Glomerular visceral epithelial cell (primary cell): ENCODE measurements around the gene ROBO1.
"Not testable (repeated sequence)": the region's sequence is repeated elsewhere in the genome, so short reads cannot be mapped to it uniquely, and the experiment has no call there.

Experiments used
- DNase-seq: peaks from one replicate; pipeline ENCODE4 v3.0.0-alpha.2; 2016; ENCODE audit errors: extremely low spot score

Gene ROBO1

GRCh38 chr3:79314544-79314943 lies 453.3 kb downstream of the ROBO1 start:
- DNase-seq = no peak

- no peak for DNase-seq
Measured at GRCh38 chr3:79310016-79310415, 457.8 kb downstream of the ROBO1 start.

GRCh38 chr3:79306934-79307570 lies 460.7 kb downstream of the ROBO1 start:
- DNase-seq = no peak

- not testable (repeated sequence) for DNase-seq
Measured at GRCh38 chr3:79299949-79300635, 467.7 kb downstream of the ROBO1 start.

GRCh38 chr3:79297245-79297960 lies 470.4 kb downstream of the ROBO1 start:
- peak; percentile 26 for DNase-seq

- DNase-seq = no peak
Measured at GRCh38 chr3:79286882-79287281, 480.9 kb downstream of the ROBO1 start.

GRCh38 chr3:79285871-79286270 lies 481.9 kb downstream of the ROBO1 start:
- no peak for DNase-seq

GRCh38 chr3:79285380-79285779 lies 482.4 kb downstream of the ROBO1 start:
- DNase-seq = no peak

- DNase-seq = no peak
Measured at GRCh38 chr3:79284781-79285180, 483.0 kb downstream of the ROBO1 start.

- DNase-seq = no peak
Measured at GRCh38 chr3:79278681-79279080, 489.1 kb downstream of the ROBO1 start.

- DNase-seq = no peak
Measured at GRCh38 chr3:79268422-79268821, 499.4 kb downstream of the ROBO1 start.

GRCh38 chr3:79264892-79265291 lies 502.9 kb downstream of the ROBO1 start:
- DNase-seq = no peak

- no peak for DNase-seq
Measured at GRCh38 chr3:79263423-79263822, 504.4 kb downstream of the ROBO1 start.

GRCh38 chr3:79258479-79258878 lies 509.3 kb downstream of the ROBO1 start:
- no peak for DNase-seq

GRCh38 chr3:79257791-79258190 lies 510.0 kb downstream of the ROBO1 start:
- DNase-seq = no peak

- no peak for DNase-seq
Measured at GRCh38 chr3:79255702-79256101, 512.1 kb downstream of the ROBO1 start.

GRCh38 chr3:79255292-79255691 lies 512.5 kb downstream of the ROBO1 start:
- DNase-seq = no peak

GRCh38 chr3:79253704-79254103 lies 514.1 kb downstream of the ROBO1 start:
- DNase-seq = no peak

GRCh38 chr3:79253271-79253670 lies 514.5 kb downstream of the ROBO1 start:
- DNase-seq = no peak

GRCh38 chr3:79250746-79251145 lies 517.1 kb downstream of the ROBO1 start:
- no peak for DNase-seq

GRCh38 chr3:79249701-79250100 lies 518.1 kb downstream of the ROBO1 start:
- no peak for DNase-seq

- no peak for DNase-seq
Measured at GRCh38 chr3:79247725-79248043, 520.1 kb downstream of the ROBO1 start.
